HepG2 (cell line): ENCODE results near the gene ZNF222. TPM values are rescaled to one million over a fixed set of nuclear protein-coding genes. Genes with fewer than 3 reads are reported as not detected.
A peak's percentile ranks its signal among the peaks of the same experiment; 100 is the strongest.

Experiments used
- ATAC-seq: fragments of 200-7000 bp; cut with Tn5 transposase; 3 replicates; pipeline ENCODE4 v1.9.1; 2020; ENCODE audit warnings: mild to moderate bottlenecking, moderate library complexity
- BruUV-seq: library from RNA; stranded (reverse); fragments of 400-500 nt; replicated peaks from 2 replicates; lab custom pipeline; 2021; lab: Mats Ljungman, UMichigan
- CTCF ChIA-PET: fragments of 300-600 bp; formaldehyde crosslinking; extraction: SDS; loops from one replicate; lab custom pipeline; 2021; ENCODE audit warnings: low total read pairs, inconsistent platforms, low intra/inter-chr PET ratio; lab: Yijun Ruan, JAX
- POLR2A ChIA-PET: fragments of 350-600 bp; sonication (Branson Sonifier 250); formaldehyde crosslinking; loops from one replicate; lab custom pipeline; 2020; ENCODE audit warnings: antibody characterized with exemption, inconsistent platforms; lab: Yijun Ruan, JAX
- DNase-seq: peaks from one replicate; pipeline ENCODE4 v3.0.0-alpha.2; 2015; ENCODE audit warnings: low spot score
- FAIRE-seq: peaks from 3 replicates; lab custom pipeline; 2011; peaks lifted over from hg19 to GRCh38; lab: Jason Lieb, UNC
- H2AFZ ChIP-seq: one replicate; pipeline ENCODE4 v1.6.1; 2011; ENCODE audit warnings: low read length, inconsistent platforms
- H3K27ac ChIP-seq: fragments of 300-600 bp; 3 replicates; pipeline ENCODE4 v1.8.0; 2011; ENCODE audit warnings: mixed run types, mild to moderate bottlenecking, mixed read lengths, low read length, inconsistent platforms; ENCODE audit not compliant: insufficient read depth; ENCODE audit errors: extremely low read length
- H3K27me3 ChIP-seq, 2 experiments: fragments of 200-600 bp in 1 of 2; 2 replicates in 1 of 2; 3 replicates in 1 of 2; pipeline versions ENCODE4 v1.6.0 to v1.8.0; 2011; ENCODE audit warnings: low read length in 2 of 2, mild to moderate bottlenecking in 2 of 2, moderate library complexity in 2 of 2, inconsistent platforms in 1 of 2; ENCODE audit not compliant: insufficient read depth in 2 of 2, control insufficient read depth in 1 of 2
- H3K36me3 ChIP-seq, 2 experiments: fragments of 200-600 bp in 1 of 2; replicated peaks in 1 of 2; 2 replicates in 1 of 2; 3 replicates in 1 of 2; pipeline versions ENCODE4 v1.5.1 to v1.8.0; 2011; ENCODE audit warnings: low read length in 2 of 2, inconsistent platforms in 1 of 2; ENCODE audit not compliant: insufficient read depth in 2 of 2, control insufficient read depth in 1 of 2
- H3K4me1 ChIP-seq: 2 replicates; pipeline ENCODE4 v1.5.1; 2012; ENCODE audit warnings: low read length, inconsistent platforms; ENCODE audit not compliant: insufficient read depth
- H3K4me2 ChIP-seq: 2 replicates; pipeline ENCODE4 v1.6.0; 2011; ENCODE audit warnings: low read depth, low read length, inconsistent platforms
- H3K4me3 ChIP-seq, 3 experiments: fragments of 200-600 bp in 1 of 3; sonication (generic), shearing (Covaris generic) in 1 of 3; replicated peaks in 1 of 3; 2 replicates each; pipeline ENCODE4 v1.5.1; 2011 to 2016; ENCODE audit warnings: low read length in 3 of 3, inconsistent platforms in 2 of 3, low read depth in 2 of 3, mild to moderate bottlenecking in 2 of 3, control low read depth in 1 of 3, mixed read lengths in 1 of 3; ENCODE audit not compliant: insufficient read depth in 1 of 3
- H3K79me2 ChIP-seq: one replicate; pipeline ENCODE4 v1.6.1; 2011; ENCODE audit warnings: low read length, inconsistent platforms; ENCODE audit not compliant: insufficient read depth
- H3K9ac ChIP-seq: 2 replicates; pipeline ENCODE4 v1.6.0; 2011; ENCODE audit warnings: mild to moderate bottlenecking, low read depth, low read length, inconsistent platforms; ENCODE audit not compliant: insufficient read depth
- H3K9me3 ChIP-seq: 2 replicates; pipeline ENCODE4 v1.5.1; 2012; ENCODE audit warnings: mild to moderate bottlenecking, low read length
- H4K20me1 ChIP-seq: 2 replicates; pipeline ENCODE4 v1.6.0; 2011; ENCODE audit warnings: inconsistent platforms, mild to moderate bottlenecking, low read length, moderate library complexity; ENCODE audit not compliant: insufficient read depth
- ARNTL ChIP-seq: sonication (generic); formaldehyde crosslinking; IDR thresholded peaks from 2 replicates; pipeline ENCODE4 v1.4.0; 2020; ENCODE audit warnings: mild to moderate bottlenecking, missing genetic modification reagents
- CTCF ChIP-seq: sonication (generic); formaldehyde crosslinking; IDR thresholded peaks from 2 replicates; pipeline ENCODE4 v1.5.0; 2020; ENCODE audit warnings: mild to moderate bottlenecking, missing genetic modification reagents, moderate library complexity
- IKZF4 ChIP-seq: sonication (generic); formaldehyde crosslinking; IDR thresholded peaks from 2 replicates; pipeline ENCODE4 v1.5.1; 2020; ENCODE audit warnings: borderline replicate concordance, mild to moderate bottlenecking, low read depth, missing genetic modification reagents; ENCODE audit errors: not compliant biosample characterization
- IRX3 ChIP-seq: sonication (generic); formaldehyde crosslinking; IDR thresholded peaks from 2 replicates; pipeline ENCODE4 v1.8.1; 2023; ENCODE audit warnings: mild to moderate bottlenecking, low read depth, missing genetic modification reagents, borderline replicate concordance
- SIX1 ChIP-seq: sonication (generic); formaldehyde crosslinking; IDR thresholded peaks from 2 replicates; pipeline ENCODE4 v1.4.0; 2020; ENCODE audit warnings: missing genetic modification reagents, borderline replicate concordance
- SMAD3 ChIP-seq: sonication (generic); formaldehyde crosslinking; IDR thresholded peaks from 2 replicates; pipeline ENCODE4 v1.4.0; 2020; ENCODE audit warnings: missing genetic modification reagents
- TBP ChIP-seq: sonication (generic); formaldehyde crosslinking; IDR thresholded peaks from 2 replicates; pipeline ENCODE4 v1.5.0; 2020; ENCODE audit warnings: missing genetic modification reagents
- TOPORS ChIP-seq: sonication (generic); formaldehyde crosslinking; IDR thresholded peaks from 2 replicates; pipeline ENCODE4 v1.8.0; 2023; ENCODE audit warnings: mild to moderate bottlenecking, missing genetic modification reagents
- ZBED4 ChIP-seq: sonication (generic); formaldehyde crosslinking; IDR thresholded peaks from 2 replicates; pipeline ENCODE4 v1.4.0; 2020; ENCODE audit warnings: missing genetic modification reagents, borderline replicate concordance
- ZFP36 ChIP-seq: fragments of 150-350 bp; IDR thresholded peaks from 2 replicates; pipeline ENCODE4 v1.6.1; 2018; ENCODE audit warnings: borderline replicate concordance, low read length, low read depth; ENCODE audit not compliant: partially characterized antibody
- ZNF776 ChIP-seq: sonication (generic); formaldehyde crosslinking; IDR thresholded peaks from 2 replicates; pipeline ENCODE4 v1.4.0; 2020; ENCODE audit warnings: mild to moderate bottlenecking, missing genetic modification reagents
- ZNF816 ChIP-seq: sonication (generic); formaldehyde crosslinking; IDR thresholded peaks from 2 replicates; pipeline ENCODE4 v1.8.0; 2022; ENCODE audit warnings: missing genetic modification reagents, mild to moderate bottlenecking, borderline replicate concordance
- WGBS: methylation state at CpG from one replicate; pipeline ENCODE4 v1.1.6; 2017; ENCODE audit warnings: low lambda C conversion rate; 5-methylcytosine and 5-hydroxymethylcytosine counted together
- in situ Hi-C: cut with HindIII; loops from 2 replicates; pipeline ENCODE4 v1.10.0; 2017; ENCODE audit warnings: low pct_unique_long_range_greater_than_20kb; ENCODE audit not compliant: extremely low pct_ligation_motif_present
- intact Hi-C: fragments of 100-400 bp; cut with micrococcal nuclease; formaldehyde crosslinking; loops from one replicate; pipeline ENCODE4 v1.10.0; 2022; ENCODE audit not compliant: unreplicated experiment
- polyA plus RNA-seq, 8 experiments: library from polyadenylated mRNA; depleted of rRNA in 3 of 8; stranded (reverse) in 7 of 8; unstranded in 1 of 8; fragments of >200 nt; fragmentation: Illumina TruSeq in 4 of 8; extraction: Trizol in 4 of 8; gene quantifications; 2 replicates each; pipeline versions ENCODE4 v1.2.1 to v1.2.3, GENCODE V29; 2011 to 2016; ENCODE audit warnings: low read depth in 4 of 8, missing spikeins in 1 of 8, mixed read lengths in 1 of 8; ENCODE audit not compliant: insufficient read depth in 1 of 8
- total RNA-seq, 5 experiments: library from RNA; depleted of rRNA; stranded (reverse); fragments of >200 nt; fragmentation: Illumina TruSeq; extraction: Trizol; gene quantifications; 2 replicates each; pipeline ENCODE4 v1.2.3, GENCODE V29; 2016; ENCODE audit warnings: low read depth in 1 of 5

The ZNF222 gene
- total and polyA plus RNA-seq, 2 of the 13 experiments (the other 11 are each of a cell fraction or from before 2014, with no cell fraction given), result 2.2 to 6.2 TPM

- TF ChIP-seq ZBED4 (CRISPR knock-in tag), result no peak
- TF ChIP-seq SIX1 (CRISPR knock-in tag), result no peak
- TF ChIP-seq ZNF816 (CRISPR knock-in tag), result no peak
- TF ChIP-seq TOPORS (CRISPR knock-in tag), result no peak
- TF ChIP-seq, all 625 proteins: peak for 164
These were observed 46.8 kb downstream of the ZNF222 start, which contains the start of gene ZNF284 (continued) for GRCh38 chr19:44071824-44072542.

- peak; percentile 64 for ATAC-seq
- peak overlapping the region; percentile 91 for H3K4me2 ChIP-seq
- DNase-seq, result no peak
- POLR2A ChIA-PET, result no interaction called here
- H4K20me1 ChIP-seq, result no peaks in the 10 kb centered on the region
- in situ Hi-C loops (no loop called here), intact Hi-C loops (loop anchor here (1.0 to 10.0 kb wide), 3 partner anchors 22 to 118 kb away; partner anchors contain the start of genes ZNF221, ZNF224 and ZNF230)
- H3K27ac ChIP-seq, result no peak overlapping the region
- 9% methylated on average over 18 of the region's 18 CpGs for WGBS
- H3K9me3 ChIP-seq, result no peaks in the 10 kb centered on the region
- TSS peak; percentile 68 for BruUV-seq
- H3K36me3 ChIP-seq, result peaks cover 1 to 3% of the 10 kb centered on the region in 2 experiments; a peak in 2 of 5 replicates
- H3K27me3 ChIP-seq, result no peaks in the 10 kb centered on the region; a peak in 1 of 5 replicates
- FAIRE-seq, result no peak
- CTCF ChIA-PET, result no interaction called here
- H3K4me1 ChIP-seq, result peaks cover 17% of the 10 kb centered on the region
- H3K4me3 ChIP-seq, result peak overlapping the region; percentile 70 to 90 (median 83)
- H3K79me2 ChIP-seq, result no peaks in the 10 kb centered on the region
- peak overlapping the region; percentile 66; the same call in 1 of the 2 replicates for H3K9ac ChIP-seq
- H2AFZ ChIP-seq, result peak overlapping the region; percentile 90
- no peak for TF ChIP-seq TBP (CRISPR knock-in tag)
- no peak for TF ChIP-seq ZFP36
- no peak for TF ChIP-seq IKZF4 (CRISPR knock-in tag)
- no peak for TF ChIP-seq IRX3 (CRISPR knock-in tag)
- no peak for TF ChIP-seq SMAD3 (CRISPR knock-in tag)
- no peak for TF ChIP-seq ZNF776 (CRISPR knock-in tag)
- no peak for TF ChIP-seq ARNTL (CRISPR knock-in tag)
- peak; percentile 48 for TF ChIP-seq CTCF (CRISPR knock-in tag)
These were observed 47.6 kb downstream of the ZNF222 start for GRCh38 chr19:44072543-44073401.
